Left cardiac atrium (tissue), 4 donors: ENCODE measurements around the gene RAPGEFL1. TPM values are rescaled to one million over a fixed set of nuclear protein-coding genes. Genes with fewer than 3 reads are reported as not detected.
"Not testable (repeated sequence)": the region's sequence is repeated elsewhere in the genome, so short reads cannot be mapped to it uniquely, and the experiment has no call there.

ENCODE experiments used
- ATAC-seq, 2 donors: fragments of 200-7000 bp; cut with Tn5 transposase; one replicate each; pipeline ENCODE4 v1.9.1; 2020; ENCODE audit warnings: mild to moderate bottlenecking in 2 of 2, moderate library complexity in 2 of 2
- DNase-seq: peaks from one replicate; pipeline ENCODE4 v3.0.0-alpha.2; 2020
- intact Hi-C, 2 donors: fragments of 100-400 bp; cut with DNase I; formaldehyde crosslinking; loops; one replicate each; pipeline versions ENCODE4 v1.14.1 to v1.15.1; 2022 to 2023
- total RNA-seq, 2 donors: library from RNA; stranded (reverse); fragmentation: NEBNext Ultra II Directional; extraction: Animal tissue kit (Norgen Biotek cat#: 25700); gene quantifications; one replicate each; pipeline ENCODE4 v1.2.1, GENCODE V29; 2021
- donor health status: DM: no; HTN: yes; CAD: no.
- donor health status: DM: no; HTN: yes; CAD: no; lungs with severe emphysema.
- donor health status: DM: yes; HTN: yes; CAD: no.
- donor health status: Dilated cardiomyopathy.

Gene RAPGEFL1
- total RNA-seq, 2 donors from 2014 or later, result 2.8 to 4.6 TPM

- DNase-seq (peak; percentile 80), ATAC-seq (peak; percentile 89 to 90)
- intact Hi-C loops, result loop anchor here (5.0 to 10.0 kb wide), 2 partner anchors 177 to 179 kb away; partner anchors contain the start of gene CSF3 (in 1 of the 2)
These were observed 14.3 kb downstream of the RAPGEFL1 start for GRCh38 chr17:40191237-40192208.

- ATAC-seq (no peak), DNase-seq (no peak)
- intact Hi-C loops, result loop anchor here (5.0 to 10.0 kb wide), 2 partner anchors 178 to 181 kb away; partner anchors contain the start of gene CSF3 (in 1 of the 2)
These were observed 15.7 kb downstream of the RAPGEFL1 start for GRCh38 chr17:40192961-40193360.

GRCh38 chr17:40194821-40195220 is 17.6 kb downstream of the RAPGEFL1 start:
- intact Hi-C loops, result loop anchor here (5.0 to 10.0 kb wide), 2 partner anchors 180 to 183 kb away; partner anchors contain the start of gene CSF3 (in 1 of the 2)
- ATAC-seq (no peak), DNase-seq (no peak)

- intact Hi-C loops, result loop anchor here in 1 of 2 donors (10.0 kb wide), 1 partner anchor 183 kb away; the partner anchor contains the start of gene CSF3
- ATAC-seq, result no peak
- no peak for DNase-seq
These were observed 20.3 kb downstream of the RAPGEFL1 start for GRCh38 chr17:40197550-40197949.

GRCh38 chr17:40197965-40198456 is 20.7 kb downstream of the RAPGEFL1 start:
- not testable (repeated sequence) for DNase-seq
- intact Hi-C loops, result loop anchor here in 1 of 2 donors (10.0 kb wide), 1 partner anchor 183 kb away; the partner anchor contains the start of gene CSF3

GRCh38 chr17:40198576-40198975 is 21.3 kb downstream of the RAPGEFL1 start:
- intact Hi-C loops, result loop anchor here in 1 of 2 donors (10.0 kb wide), 1 partner anchor 184 kb away; the partner anchor contains the start of gene CSF3
- DNase-seq (no peak), ATAC-seq (no peak)

More at GRCh38 chr17:40197965-40198456, 20.7 kb downstream of the RAPGEFL1 start:
- ATAC-seq, result not testable (repeated sequence)

GRCh38 chr17:40203131-40203530 is 25.9 kb downstream of the RAPGEFL1 start:
- intact Hi-C loops, result loop anchor here (5.0 to 10.0 kb wide), 3 partner anchors 82 to 152 kb away; partner anchors contain the start of gene CDC6 (in 2 of the 2)
- ATAC-seq, result peak; percentile 27 to 50
- no peak for DNase-seq

- intact Hi-C loops, result loop anchor here (10.0 kb wide), 2 partner anchors 79 to 149 kb away; partner anchors contain the start of gene CDC6 (in 1 of the 2)
- not testable (repeated sequence) for ATAC-seq, DNase-seq
These were observed 28.9 kb downstream of the RAPGEFL1 start for GRCh38 chr17:40206193-40206592.

- peak in 1 of 2 donors; percentile 38 for ATAC-seq
- DNase-seq, result no peak
- intact Hi-C loops, result loop anchor here (10.0 kb wide), 2 partner anchors 75 to 145 kb away; partner anchors contain the start of gene CDC6 (in 1 of the 2)
These were observed 32.3 kb downstream of the RAPGEFL1 start for GRCh38 chr17:40209404-40210093.

- intact Hi-C loops, ATAC-seq, DNase-seq: not testable (repeated sequence)
These were observed 36.6 kb downstream of the RAPGEFL1 start for GRCh38 chr17:40213914-40214313.

- intact Hi-C loops, result loop anchor here in 1 of 2 donors (2.0 kb wide), 1 partner anchor 69 kb away; the partner anchor contains the start of gene CDC6
- ATAC-seq, result no peak
- DNase-seq, result no peak
These were observed 40.9 kb downstream of the RAPGEFL1 start for GRCh38 chr17:40218006-40218739.

GRCh38 chr17:40218740-40219593 is 41.7 kb downstream of the RAPGEFL1 start, which contains the start of gene WIPF2:
Gene WIPF2 (plus strand): TSS chr17:40219304. CDS start chr17:40256460, 37,156 bp downstream.
- intact Hi-C loops, result loop anchor here in 1 of 2 donors (2.0 kb wide), 1 partner anchor 68 kb away; the partner anchor contains the start of gene CDC6
- DNase-seq (peak; percentile 97), ATAC-seq (peak; percentile 99)

- ATAC-seq, result peak; percentile 66 to 70
These were observed 42.5 kb downstream of the RAPGEFL1 start for GRCh38 chr17:40219594-40220338.

GRCh38 chr17:40224718-40225550 is 47.7 kb downstream of the RAPGEFL1 start:
- DNase-seq (peak; percentile 50), ATAC-seq (peak; percentile 58 to 77)
- intact Hi-C loops, result no loop called here

More at GRCh38 chr17:40219594-40220338, 42.5 kb downstream of the RAPGEFL1 start:
- intact Hi-C loops, result loop anchor here in 1 of 2 donors (2.0 kb wide), 1 partner anchor 67 kb away; the partner anchor contains the start of gene CDC6
- DNase-seq, result no peak

- intact Hi-C loops, DNase-seq, ATAC-seq: not testable (repeated sequence)
These were observed 51.9 kb downstream of the RAPGEFL1 start for GRCh38 chr17:40229146-40229545.
